Vagina (tissue), 2 donors: ENCODE measurements around the gene CD44.

ENCODE experiments used
- POLR2A ChIP-seq, 2 donors: fragments of 450-650 bp; IDR thresholded peaks; one replicate each; pipeline ENCODE4 v1.6.1; 2017; ENCODE audit warnings: antibody characterized with exemption in 2 of 2, mild to moderate bottlenecking in 2 of 2, moderate library complexity in 2 of 2
- POLR2AphosphoS5 ChIP-seq, 2 donors: sonication (generic); formaldehyde crosslinking; IDR thresholded peaks; one replicate each; pipeline ENCODE4 v1.9.0; 2017; ENCODE audit warnings: antibody characterized with exemption in 2 of 2, mild to moderate bottlenecking in 2 of 2, low read depth in 1 of 2; ENCODE audit not compliant: insufficient read depth in 1 of 2
- TF ChIP-seq, protein P1 (sequence below), 3 experiments: fragments of 450-650 bp in 2 of 3; fragments of 200-600 bp in 1 of 3; sonication (generic) in 1 of 3; IDR thresholded peaks; one replicate each; pipeline ENCODE4 v1.5.1; 2017 to 2019; ENCODE audit warnings: antibody characterized with exemption in 3 of 3, mild to moderate bottlenecking in 2 of 3, moderate library complexity in 2 of 3

DNA sequence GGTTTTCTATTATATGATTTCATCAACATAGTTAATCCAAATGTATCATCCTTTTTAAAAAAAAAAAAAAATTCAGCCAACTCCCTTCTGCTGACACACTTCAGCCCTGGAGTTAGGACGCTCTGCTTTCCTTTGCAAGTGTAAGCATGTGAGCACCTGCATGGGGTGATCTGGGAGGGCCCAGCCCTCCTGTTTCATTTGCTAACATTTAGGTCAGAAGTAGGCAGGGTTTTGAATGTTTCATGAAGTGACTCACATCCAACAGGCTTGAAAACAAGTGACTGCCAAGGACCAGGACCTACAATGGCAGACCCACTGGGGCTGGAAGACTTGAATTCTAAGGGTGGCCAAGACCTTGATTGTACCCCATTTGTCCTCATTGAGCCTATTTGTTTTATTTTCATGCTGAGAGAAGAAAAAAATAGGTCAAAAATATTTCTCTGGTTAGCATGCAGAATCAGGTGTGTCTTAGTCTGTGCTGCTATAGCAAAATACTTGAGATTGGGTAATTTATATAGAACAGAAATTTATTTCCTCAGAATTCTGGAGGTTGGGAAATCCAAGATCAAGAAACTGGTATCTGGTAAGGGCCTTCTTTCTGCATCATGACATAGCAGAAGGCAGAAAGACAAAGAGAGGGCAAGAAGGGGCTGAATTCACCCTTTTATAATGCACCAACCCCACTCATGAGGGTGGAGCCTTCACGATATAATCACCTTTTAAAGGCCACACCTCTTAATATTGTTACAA lies 137.6 kb downstream of the CD44 start:
- TF ChIP-seq, protein P1, sequence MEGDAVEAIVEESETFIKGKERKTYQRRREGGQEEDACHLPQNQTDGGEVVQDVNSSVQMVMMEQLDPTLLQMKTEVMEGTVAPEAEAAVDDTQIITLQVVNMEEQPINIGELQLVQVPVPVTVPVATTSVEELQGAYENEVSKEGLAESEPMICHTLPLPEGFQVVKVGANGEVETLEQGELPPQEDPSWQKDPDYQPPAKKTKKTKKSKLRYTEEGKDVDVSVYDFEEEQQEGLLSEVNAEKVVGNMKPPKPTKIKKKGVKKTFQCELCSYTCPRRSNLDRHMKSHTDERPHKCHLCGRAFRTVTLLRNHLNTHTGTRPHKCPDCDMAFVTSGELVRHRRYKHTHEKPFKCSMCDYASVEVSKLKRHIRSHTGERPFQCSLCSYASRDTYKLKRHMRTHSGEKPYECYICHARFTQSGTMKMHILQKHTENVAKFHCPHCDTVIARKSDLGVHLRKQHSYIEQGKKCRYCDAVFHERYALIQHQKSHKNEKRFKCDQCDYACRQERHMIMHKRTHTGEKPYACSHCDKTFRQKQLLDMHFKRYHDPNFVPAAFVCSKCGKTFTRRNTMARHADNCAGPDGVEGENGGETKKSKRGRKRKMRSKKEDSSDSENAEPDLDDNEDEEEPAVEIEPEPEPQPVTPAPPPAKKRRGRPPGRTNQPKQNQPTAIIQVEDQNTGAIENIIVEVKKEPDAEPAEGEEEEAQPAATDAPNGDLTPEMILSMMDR (IDR thresholded peaks at IDR 0.05), result no peak
- peak in 1 of 2 donors; percentile 88 for TF ChIP-seq POLR2AphosphoS5 (IDR thresholded peaks at IDR 0.05; ENCODE audit: insufficient read depth in 1 of 2, low read depth in 1 of 2)
- no peak for TF ChIP-seq POLR2A (IDR thresholded peaks at IDR 0.05)
